ENCODE measurements around the gene PLCH1.

The PLCH1 gene

DNA sequence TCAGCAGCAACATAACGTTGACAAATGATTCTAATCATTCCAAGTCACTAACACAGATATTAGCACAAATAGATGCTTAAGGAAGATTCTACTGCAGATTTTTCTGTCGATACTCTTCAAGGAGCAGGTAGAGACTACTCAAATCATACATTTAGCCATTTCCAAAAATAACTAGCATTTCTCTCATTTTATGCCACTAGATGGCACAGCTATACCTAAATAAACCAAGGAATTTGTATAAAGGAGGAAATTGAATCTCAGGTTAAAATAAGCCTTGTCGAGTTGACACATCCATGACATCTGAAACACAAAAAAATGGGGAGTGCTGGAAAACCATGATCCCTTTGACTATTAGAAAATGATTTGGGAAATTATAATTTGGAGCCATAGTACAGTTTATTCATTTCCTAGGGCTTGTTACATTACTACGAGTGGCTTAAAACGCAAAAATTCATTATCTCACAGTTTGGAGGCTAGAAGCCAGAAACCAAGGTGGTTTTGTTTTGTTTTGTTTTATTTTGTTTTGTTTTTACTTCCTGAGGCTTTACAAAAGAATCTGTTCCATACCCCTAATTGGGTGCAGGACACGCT lies 391.9 kb downstream of the PLCH1 start:
- no peaks in the 10 kb centered on the region for H3K27me3 ChIP-seq
- no peak for DNase-seq
- H3K4me1 ChIP-seq = no peaks in the 10 kb centered on the region
- no peak overlapping the region for H3K4me3 ChIP-seq (ENCODE audit: low read depth, low read length)
- H3K36me3 ChIP-seq = no peaks in the 10 kb centered on the region
- TF ChIP-seq, protein P1, sequence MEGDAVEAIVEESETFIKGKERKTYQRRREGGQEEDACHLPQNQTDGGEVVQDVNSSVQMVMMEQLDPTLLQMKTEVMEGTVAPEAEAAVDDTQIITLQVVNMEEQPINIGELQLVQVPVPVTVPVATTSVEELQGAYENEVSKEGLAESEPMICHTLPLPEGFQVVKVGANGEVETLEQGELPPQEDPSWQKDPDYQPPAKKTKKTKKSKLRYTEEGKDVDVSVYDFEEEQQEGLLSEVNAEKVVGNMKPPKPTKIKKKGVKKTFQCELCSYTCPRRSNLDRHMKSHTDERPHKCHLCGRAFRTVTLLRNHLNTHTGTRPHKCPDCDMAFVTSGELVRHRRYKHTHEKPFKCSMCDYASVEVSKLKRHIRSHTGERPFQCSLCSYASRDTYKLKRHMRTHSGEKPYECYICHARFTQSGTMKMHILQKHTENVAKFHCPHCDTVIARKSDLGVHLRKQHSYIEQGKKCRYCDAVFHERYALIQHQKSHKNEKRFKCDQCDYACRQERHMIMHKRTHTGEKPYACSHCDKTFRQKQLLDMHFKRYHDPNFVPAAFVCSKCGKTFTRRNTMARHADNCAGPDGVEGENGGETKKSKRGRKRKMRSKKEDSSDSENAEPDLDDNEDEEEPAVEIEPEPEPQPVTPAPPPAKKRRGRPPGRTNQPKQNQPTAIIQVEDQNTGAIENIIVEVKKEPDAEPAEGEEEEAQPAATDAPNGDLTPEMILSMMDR (IDR thresholded peaks at IDR 0.05; ENCODE audit: low read depth, low read length) = peak; percentile 44
- no peaks in the 10 kb centered on the region for H3K9me3 ChIP-seq

GRCh38 chr3:155350571-155350970 lies 394.3 kb downstream of the PLCH1 start:
- H3K27me3 ChIP-seq = no peaks in the 10 kb centered on the region
- TF ChIP-seq, protein P1 (IDR thresholded peaks at IDR 0.05; ENCODE audit: low read depth, low read length) = no peak
- H3K4me3 ChIP-seq (ENCODE audit: low read depth, low read length) = no peak overlapping the region
- no peak for DNase-seq
- no peaks in the 10 kb centered on the region for H3K9me3 ChIP-seq
- no peaks in the 10 kb centered on the region for H3K36me3 ChIP-seq
- no peaks in the 10 kb centered on the region for H3K4me1 ChIP-seq

- Histone ChIP-seq H3K4me1 (no peaks in the 10 kb centered on the region), H3K27me3 (no peaks in the 10 kb centered on the region), H3K4me3 (ENCODE audit: low read depth, low read length) (no peak overlapping the region), H3K9me3 (no peaks in the 10 kb centered on the region; the same call in 1 of the 2 replicates), H3K36me3 (no peaks in the 10 kb centered on the region)
- no peak for DNase-seq
- TF ChIP-seq, protein P1 (IDR thresholded peaks at IDR 0.05; ENCODE audit: low read depth, low read length) = no peak
Observed at GRCh38 chr3:155347901-155348300, 397.0 kb downstream of the PLCH1 start.

DNA sequence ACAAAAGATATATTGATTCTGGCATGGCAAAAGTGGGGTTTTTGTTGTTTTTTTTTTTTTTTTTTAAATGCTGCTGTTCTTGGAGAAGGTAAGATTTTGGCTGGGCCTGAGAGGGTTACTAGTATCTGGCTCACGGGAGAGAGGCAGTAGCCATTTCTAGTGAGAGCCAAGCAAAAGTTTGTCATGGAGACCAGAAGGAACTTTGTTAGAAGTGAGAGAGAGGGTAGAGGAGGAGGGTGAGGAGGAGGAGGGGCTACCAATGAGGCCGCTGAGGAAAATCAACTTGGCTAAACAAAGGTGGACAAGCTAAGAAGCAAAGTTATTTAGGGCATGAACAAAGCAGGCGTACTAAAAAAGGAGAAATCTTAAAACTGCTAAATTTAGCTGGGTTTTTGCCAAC lies 402.5 kb downstream of the PLCH1 start:
- no peaks in the 10 kb centered on the region for H3K27me3 ChIP-seq
- TF ChIP-seq, protein P1 (IDR thresholded peaks at IDR 0.05; ENCODE audit: low read depth, low read length) = no peak
- no peak overlapping the region for H3K4me3 ChIP-seq (ENCODE audit: low read depth, low read length)
- no peaks in the 10 kb centered on the region for H3K4me1 ChIP-seq
- DNase-seq = no peak
- no peaks in the 10 kb centered on the region for H3K36me3 ChIP-seq
- H3K9me3 ChIP-seq = no peaks in the 10 kb centered on the region; the same call in 1 of the 2 replicates

GRCh38 chr3:155339052-155339451 lies 405.8 kb downstream of the PLCH1 start:
- no peak overlapping the region for H3K4me3 ChIP-seq (ENCODE audit: low read depth, low read length)
- no peaks in the 10 kb centered on the region for H3K9me3 ChIP-seq
- DNase-seq = no peak
- TF ChIP-seq, protein P1 (IDR thresholded peaks at IDR 0.05; ENCODE audit: low read depth, low read length) = no peak
- no peaks in the 10 kb centered on the region for H3K36me3 ChIP-seq
- H3K27me3 ChIP-seq = no peaks in the 10 kb centered on the region
- H3K4me1 ChIP-seq = peaks cover 11% of the 10 kb centered on the region

GRCh38 chr3:155335724-155336354 lies 409.0 kb downstream of the PLCH1 start:
- Histone ChIP-seq H3K4me3 (ENCODE audit: low read depth, low read length) (no peak overlapping the region), H3K9me3 (no peaks in the 10 kb centered on the region), H3K36me3 (no peaks in the 10 kb centered on the region), H3K27me3 (no peaks in the 10 kb centered on the region), H3K4me1 (peaks cover 20% of the 10 kb centered on the region)
- TF ChIP-seq, protein P1 (IDR thresholded peaks at IDR 0.05; ENCODE audit: low read depth, low read length) = no peak
- DNase-seq = no peak

Measured in BE2C (cell line).